ENCODE data around the gene PDXP. TPM values are rescaled to one million over a fixed set of nuclear protein-coding genes. Genes with fewer than 3 reads are reported as not detected.

Gene PDXP
- total and polyA plus RNA-seq, 9 of the 15 experiments (the other 6 are each of a cell fraction or from before 2014, with no cell fraction given), result 7.9 to 54.2 (median 38.8) TPM

- TF ChIP-seq SLC30A9 (CRISPR knock-in tag; IDR thresholded peaks at IDR 0.05) (no peak), TAF1 (IDR thresholded peaks at IDR 0.05; ENCODE audit: control insufficient read depth, extremely low read depth, insufficient read depth, low read length, severe bottlenecking) (no peak), ZNF764 (CRISPR knock-in tag; IDR thresholded peaks at IDR 0.05; ENCODE audit: low read depth) (no peak), RBM15 (IDR thresholded peaks at IDR 0.05; ENCODE audit: insufficient read depth, low read length) (no peak), ZNF3 (CRISPR knock-in tag; IDR thresholded peaks at IDR 0.05) (no peak), ADNP (tag; IDR thresholded peaks at IDR 0.05) (no peak), CBX2 (IDR thresholded peaks at IDR 0.05; ENCODE audit: insufficient read depth, low read length, poor library complexity, severe bottlenecking) (no peak), ZNF407 (IDR thresholded peaks at IDR 0.05; ENCODE audit: low read depth) (no peak), FOXO4 (CRISPR knock-in tag; IDR thresholded peaks at IDR 0.05) (no peak), ZNF384 (IDR thresholded peaks at IDR 0.05; ENCODE audit: low read depth, low read length) (no peak)
- TF ChIP-seq, protein P1, sequence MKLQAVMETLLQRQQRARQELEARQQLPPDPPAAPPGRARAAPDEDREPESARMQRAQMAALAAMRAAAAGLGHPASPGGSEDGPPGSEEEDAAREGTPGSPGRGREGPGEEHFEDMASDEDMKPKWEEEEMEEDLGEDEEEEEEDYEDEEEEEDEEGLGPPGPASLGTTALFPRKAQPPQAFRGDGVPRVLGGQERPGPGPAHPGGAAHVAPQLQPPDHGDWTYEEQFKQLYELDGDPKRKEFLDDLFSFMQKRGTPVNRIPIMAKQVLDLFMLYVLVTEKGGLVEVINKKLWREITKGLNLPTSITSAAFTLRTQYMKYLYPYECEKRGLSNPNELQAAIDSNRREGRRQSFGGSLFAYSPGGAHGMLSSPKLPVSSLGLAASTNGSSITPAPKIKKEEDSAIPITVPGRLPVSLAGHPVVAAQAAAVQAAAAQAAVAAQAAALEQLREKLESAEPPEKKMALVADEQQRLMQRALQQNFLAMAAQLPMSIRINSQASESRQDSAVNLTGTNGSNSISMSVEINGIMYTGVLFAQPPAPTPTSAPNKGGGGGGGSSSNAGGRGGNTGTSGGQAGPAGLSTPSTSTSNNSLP (IDR thresholded peaks at IDR 0.05; ENCODE audit: borderline replicate concordance, low read depth, low read length), result no peak
- TF ChIP-seq, protein P2, sequence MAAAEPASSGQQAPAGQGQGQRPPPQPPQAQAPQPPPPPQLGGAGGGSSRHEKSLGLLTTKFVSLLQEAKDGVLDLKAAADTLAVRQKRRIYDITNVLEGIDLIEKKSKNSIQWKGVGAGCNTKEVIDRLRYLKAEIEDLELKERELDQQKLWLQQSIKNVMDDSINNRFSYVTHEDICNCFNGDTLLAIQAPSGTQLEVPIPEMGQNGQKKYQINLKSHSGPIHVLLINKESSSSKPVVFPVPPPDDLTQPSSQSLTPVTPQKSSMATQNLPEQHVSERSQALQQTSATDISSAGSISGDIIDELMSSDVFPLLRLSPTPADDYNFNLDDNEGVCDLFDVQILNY (CRISPR knock-in tag; IDR thresholded peaks at IDR 0.05), result no peak
Measured at GRCh38 chr22:37634417-37634924, 24.1 kb upstream of the PDXP start (continued).
